Measurements from ENCODE around the gene CDK10.

CDK10 gene

DNA sequence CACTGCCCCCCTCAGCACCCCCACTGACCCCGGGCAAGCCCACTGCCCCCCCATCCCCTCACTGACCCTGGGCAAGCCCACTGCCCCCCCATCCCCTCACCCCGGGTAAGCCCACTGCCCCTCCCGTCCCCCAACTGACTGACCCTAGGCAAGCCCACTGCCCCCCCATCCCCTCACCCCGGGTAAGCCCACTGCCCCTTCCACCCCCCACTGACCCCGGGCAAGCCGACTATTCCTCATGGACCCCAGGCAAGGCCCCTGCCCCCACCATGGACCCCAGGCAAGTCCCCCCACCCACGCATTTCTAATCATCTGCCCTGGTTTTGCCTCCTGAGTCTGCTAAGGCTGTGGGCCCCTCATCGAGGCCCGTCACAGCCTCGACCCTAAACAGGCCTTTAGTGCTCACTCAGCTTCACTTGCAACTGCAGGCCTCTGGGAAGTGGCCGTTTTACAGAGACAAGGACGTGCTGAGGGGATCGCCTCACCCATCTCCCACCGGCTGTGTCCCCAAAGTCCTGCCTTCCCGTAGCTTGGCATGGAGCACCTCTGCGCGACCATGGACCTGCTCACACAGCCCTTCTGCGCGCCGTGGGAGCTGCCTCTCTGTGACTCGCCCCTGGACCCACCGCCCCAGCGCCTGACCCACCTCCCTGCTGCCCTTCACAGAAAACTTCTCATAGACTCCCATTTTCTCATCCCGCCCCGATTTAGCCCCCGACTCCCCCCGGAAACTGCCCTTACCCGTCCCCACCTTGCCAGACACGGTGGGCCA is 30.6 kb downstream of the CDK10 start:
- no peak for DNase-seq

DNA sequence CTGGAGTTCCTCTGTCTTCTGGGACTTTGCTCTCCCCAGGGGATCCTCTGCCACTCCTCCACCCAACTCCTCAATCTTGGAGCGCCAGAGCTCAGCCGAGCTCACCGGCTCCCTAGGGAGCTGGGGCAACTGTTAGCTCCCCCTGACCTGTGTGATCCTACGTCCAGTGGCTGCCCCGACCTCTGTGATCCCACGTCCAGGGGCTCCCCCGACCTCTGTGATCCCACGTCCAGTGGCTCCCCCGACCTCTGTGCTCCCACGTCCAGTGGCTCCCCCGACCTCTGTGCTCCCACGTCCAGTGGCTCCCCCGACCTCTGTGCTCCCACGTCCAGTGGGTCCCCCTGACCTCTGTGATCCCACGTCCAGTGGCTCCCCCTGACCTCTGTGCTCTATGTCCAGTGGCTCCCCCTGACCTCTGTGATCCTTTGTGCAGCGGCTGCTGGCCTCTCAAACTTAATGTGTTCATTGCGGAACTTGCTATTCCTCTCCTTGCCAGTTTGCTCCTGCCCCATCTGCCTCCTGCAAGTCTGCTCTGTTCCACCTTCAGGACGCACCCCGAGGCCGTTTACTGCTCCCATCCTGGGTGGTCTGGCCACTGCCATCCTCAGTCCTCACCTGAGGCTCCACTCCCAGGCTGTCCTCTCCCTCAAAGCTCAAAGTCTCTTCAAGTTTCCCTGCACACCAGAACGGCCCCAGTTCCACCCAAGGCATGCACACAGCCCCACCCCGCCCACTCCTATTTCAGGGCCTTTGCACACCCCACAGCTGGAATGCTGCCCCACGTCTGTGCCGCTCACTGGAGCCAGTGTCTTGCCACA is 31.4 kb downstream of the CDK10 start:
- no peak for DNase-seq

DNA sequence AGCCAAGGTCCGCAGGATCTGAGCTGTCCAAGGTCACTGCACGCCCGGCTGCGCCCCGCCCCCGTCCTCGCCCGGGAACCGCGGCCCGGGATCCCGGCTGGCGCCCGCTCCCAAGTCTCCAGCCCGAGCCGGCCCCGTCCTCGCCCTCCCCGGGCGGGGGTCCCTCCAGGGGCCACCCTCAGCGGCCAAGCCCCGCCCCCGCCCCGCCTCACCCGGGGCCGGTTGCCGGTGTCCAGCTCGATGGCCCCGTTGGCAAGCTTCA is 34.0 kb downstream of the CDK10 start:
- DNase-seq, result no peak

DNA sequence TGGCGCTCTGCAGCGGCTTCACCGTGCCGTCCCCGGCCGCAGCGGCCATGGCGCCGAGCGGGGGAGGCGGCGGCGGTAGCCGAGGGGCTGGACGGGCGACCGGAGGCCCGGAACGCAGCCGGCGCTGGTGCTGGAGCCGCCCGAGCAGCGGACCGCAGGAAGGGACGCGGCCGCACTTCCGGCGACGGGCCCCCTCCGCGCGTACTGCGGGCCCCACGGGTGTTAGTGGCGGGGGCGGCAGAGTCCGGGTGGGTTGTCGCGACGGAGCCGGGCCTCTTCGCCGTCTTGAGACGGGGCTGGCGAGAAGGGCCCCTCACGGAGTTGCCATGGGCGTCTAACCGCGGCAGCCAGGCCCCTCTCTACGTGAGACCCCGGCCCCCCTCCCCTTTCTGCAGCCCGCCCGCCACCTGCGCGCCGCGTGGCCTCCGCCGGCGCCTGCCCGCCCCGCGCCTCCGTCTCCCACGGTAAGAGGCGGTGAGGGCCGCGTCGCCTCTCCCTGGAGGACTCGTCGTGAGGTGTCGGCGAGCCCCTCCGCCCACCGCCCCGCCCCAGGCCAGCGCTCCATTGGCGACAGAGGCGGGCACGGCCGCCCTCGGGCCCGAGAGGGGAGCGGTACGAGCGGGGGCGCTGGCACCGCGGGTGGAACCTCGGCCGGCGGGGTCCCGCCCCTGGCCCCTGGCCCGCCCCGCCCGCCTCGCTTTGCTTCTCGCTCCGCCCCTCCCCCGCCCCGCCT is 34.5 kb downstream of the CDK10 start, which contains the start of the genes VPS9D1 and ZNF276:
TSS of gene VPS9D1 (minus strand) at position 86 of the 733 bp plus-strand sequence. CDS start at position 49, 37 bp downstream.
TSS of gene ZNF276 (plus strand) at position 725 of the 733 bp plus-strand sequence. CDS start 104 bp downstream, outside the sequence.
- DNase-seq, result peak; percentile 85

DNA sequence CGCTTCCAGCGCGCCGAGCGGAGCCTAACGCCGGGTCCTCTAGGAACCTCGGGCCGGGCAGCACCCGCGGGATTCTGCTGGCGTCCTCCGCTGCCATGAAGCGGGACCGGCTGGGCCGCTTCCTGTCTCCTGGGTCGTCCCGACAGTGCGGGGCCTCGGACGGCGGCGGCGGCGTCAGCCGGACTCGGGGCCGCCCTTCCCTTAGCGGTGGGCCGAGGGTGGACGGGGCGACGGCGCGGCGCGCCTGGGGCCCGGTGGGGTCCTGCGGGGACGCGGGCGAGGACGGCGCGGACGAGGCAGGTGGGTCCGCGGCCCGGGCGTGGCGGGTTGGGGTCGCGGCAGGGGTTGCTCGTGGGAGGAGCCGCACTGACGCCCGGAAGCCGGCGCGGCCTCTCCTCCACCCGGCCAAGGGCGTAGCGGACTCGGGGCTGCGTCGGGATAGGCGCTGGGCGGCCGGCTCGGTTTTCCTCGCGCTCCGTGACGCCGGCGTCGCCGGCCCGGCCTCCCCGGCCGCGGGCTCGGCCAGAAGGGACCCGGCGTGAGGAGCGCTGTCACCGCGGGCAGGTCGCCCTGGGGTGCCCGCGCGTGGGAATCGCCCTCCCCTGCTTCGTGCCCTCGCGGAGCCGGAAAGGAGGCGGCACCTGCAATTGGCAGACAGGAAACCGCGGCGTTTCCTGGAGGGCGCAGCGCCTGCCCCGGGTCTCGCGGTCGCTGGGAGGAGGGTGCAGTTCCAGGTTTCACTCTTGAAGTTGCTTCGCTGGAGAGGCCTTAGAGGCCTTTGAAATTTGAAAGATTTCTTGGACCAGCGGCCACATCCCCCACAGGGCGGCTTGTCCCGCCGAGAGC is 35.3 kb downstream of the CDK10 start:
- no peak for DNase-seq

DNA sequence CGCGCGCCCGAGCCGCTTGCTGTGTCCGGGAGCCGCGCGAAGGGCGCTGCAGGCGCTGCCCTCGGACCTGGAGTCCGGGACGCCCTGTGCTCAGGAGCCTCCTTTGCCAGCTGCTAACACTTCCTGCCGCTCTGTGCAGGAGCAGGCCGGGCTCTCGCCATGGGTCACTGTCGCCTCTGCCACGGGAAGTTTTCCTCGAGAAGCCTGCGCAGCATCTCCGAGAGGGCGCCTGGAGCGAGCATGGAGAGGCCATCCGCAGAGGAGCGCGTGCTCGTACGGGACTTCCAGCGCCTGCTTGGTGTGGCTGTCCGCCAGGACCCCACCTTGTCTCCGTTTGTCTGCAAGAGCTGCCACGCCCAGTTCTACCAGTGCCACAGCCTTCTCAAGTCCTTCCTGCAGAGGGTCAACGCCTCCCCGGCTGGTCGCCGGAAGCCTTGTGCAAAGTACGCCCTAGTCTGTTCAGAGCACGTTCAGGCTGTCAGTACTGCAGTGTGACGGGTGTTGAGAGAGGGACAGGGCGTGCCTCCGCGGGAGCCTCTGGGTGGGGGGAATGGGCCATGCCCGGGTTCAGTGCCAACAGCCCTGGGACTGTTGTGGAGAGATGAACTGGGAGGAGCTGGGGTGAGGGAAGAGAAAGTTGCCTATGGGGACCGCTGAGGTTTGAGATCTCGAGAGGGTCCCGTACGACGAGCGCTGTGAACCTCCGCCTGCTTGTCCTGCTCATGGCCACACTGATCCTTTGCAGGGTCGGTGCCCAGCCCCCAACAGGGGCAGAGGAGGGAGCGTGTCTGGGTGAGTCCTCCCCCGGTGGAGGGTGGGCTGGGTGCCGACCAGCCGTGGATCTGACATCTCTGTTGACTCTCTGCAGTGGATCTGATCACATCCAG is 36.1 kb downstream of the CDK10 start:
- DNase-seq, result no peak

DNA sequence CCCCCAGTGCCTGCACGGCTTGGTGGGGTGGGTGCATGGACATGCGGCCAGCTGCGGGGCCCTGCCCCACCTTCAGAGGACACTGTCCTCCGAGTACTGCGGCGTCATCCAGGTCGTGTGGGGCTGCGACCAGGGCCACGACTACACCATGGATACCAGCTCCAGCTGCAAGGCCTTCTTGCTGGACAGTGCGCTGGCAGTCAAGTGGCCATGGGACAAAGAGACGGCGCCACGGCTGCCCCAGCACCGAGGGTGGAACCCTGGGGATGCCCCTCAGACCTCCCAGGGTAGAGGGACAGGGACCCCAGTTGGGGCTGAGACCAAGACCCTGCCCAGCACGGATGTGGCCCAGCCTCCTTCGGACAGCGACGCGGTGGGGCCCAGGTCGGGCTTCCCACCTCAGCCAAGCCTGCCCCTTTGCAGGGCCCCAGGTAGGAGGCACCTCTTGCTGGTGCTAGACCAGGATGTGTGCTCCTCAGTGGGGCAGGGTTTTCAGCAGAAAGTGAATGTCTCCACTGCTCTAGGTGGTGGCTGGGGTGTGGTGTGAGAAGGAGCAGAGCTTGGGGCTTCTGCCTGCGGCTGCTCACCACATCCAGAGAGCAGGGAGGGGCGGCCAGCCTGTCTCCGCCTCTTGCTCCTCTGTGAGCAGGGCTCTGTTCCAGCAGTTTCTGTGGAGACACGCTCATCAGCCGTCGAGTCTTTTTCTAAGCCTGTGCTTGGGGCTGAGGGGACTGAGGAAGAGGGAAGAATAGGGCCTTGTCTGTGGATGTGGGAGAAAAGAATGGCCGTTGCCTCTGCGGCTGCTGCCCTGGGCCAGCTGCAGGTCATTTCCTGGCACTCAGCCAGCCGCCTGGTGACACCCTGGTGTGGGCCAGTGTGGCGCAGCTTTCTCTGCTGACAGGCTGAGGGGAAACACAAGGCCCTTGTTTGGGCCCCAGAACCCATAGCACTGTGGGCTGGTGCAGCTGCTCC is 37.1 kb downstream of the CDK10 start:
- DNase-seq, result no peak

DNA sequence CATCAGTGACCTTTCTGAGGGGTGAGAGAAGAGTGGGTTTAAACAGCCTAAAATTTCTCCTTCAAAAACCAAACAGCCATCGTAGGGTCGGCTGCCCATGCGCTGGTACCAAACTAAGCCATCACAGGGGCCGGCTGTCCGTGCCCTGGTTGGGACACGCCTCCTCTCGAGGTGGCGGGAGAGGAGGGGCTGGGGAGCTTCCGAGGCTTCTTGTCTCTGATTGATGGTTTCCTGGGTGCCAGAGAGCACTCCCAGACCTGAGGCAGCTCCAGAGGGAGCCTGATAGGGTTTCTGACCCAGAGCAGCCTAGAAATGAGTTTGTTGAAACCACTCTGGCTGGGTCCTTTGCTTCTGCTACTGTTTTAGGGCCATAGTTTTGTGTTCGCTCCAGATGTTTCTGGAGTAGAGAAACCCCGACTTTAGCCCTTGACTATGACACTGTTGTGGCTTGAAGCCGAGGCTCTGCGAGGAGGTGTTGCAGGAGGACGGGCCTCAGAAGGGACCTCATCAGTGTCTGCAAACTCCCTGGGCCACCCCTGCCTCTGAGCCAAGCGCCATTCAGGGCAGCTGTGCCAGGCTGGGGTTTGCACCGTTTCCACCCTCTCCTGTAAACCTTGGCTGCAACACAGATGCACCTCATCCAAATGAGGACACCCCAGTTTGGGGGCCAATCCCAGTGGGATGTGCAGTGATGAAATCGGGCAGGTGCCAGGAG is 41.1 kb downstream of the CDK10 start:
- DNase-seq, result no peak

DNA sequence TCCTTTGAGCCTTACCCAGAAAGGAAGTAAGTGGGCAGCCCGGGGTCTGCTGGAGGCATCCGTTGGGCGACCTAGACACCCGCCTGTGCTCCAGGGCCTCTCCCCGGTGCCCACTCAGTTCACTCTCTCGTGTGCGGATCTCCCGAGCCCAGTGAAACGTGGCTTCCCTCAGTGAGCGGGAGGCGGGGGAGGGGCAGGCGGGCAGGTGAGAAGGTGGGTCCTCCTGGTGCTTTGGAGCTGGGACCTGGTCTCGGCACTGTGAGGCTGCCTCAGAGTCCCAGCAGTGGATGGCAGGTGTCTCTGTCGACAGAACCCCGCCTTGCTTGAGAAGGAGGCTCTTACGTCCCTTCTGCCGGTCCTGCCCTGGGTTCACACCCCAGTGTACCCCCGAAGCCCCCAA is 42.8 kb downstream of the CDK10 start:
- DNase-seq, result no peak

DNA sequence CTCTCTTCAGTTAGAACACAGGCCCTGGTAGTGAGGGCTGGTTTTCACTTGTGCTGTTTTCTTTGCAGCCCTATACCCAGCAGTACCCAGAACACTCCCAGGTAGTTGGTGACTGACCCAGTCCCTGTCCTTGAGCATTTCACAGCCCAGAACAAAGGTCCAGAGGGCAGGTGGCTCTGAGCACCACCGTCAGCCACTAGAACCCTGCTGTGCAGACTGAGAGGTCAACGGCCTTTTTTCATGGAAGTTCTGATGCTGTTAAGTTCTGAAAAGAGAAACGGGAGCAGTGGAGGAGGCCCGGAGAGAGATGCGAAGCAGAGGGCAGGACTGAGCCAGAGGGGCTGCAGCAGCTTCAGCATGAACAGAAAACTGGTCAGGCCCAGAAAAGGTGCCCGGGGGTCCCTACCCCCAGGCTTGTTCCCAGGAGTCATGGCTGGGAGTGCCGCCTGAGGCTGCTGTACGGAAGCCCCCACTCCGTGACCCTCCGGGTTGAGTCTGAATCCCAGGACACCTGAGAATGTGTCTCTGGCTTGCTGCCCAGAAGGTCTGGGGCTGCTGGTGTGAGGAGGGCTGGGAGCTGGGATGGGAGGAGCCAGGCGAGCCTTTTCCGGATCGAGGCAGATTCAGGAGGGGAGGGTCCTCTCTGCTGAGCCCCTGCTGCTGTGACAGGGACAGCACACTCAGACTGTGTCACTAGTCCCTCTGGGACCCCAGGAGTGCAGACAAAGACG is 43.5 kb downstream of the CDK10 start:
- DNase-seq, result no peak

DNA sequence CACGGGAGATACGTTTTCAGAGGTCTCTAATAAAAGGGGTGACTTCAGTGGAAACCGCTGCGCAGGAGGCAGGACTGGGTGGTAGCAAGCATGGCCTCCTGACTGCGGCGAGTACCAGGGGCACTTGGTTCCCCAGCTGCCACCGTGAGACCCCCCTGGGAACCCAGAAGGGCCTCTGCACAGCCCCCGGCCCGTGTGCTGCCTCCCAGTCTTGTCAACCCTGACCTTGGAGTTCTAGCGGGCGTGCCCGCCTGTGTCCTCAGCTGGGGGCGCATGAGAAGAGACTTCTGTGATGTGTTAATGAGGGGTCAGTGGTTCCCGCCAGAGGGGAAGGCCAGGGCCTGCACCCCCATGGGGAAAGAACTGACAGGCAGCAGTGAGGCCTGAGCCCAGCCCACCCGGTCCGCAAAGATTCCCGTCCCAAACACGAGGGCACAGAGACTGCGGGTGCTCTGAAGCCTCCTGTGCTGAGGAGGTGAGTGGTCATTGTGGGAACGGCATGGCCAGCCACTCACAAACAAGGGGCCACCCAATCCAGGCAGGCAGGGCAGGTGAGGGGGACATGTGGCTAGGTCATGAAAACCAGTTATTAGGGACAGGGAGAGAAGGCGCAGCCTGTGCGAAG is 44.2 kb downstream of the CDK10 start:
- no peak for DNase-seq

DNA sequence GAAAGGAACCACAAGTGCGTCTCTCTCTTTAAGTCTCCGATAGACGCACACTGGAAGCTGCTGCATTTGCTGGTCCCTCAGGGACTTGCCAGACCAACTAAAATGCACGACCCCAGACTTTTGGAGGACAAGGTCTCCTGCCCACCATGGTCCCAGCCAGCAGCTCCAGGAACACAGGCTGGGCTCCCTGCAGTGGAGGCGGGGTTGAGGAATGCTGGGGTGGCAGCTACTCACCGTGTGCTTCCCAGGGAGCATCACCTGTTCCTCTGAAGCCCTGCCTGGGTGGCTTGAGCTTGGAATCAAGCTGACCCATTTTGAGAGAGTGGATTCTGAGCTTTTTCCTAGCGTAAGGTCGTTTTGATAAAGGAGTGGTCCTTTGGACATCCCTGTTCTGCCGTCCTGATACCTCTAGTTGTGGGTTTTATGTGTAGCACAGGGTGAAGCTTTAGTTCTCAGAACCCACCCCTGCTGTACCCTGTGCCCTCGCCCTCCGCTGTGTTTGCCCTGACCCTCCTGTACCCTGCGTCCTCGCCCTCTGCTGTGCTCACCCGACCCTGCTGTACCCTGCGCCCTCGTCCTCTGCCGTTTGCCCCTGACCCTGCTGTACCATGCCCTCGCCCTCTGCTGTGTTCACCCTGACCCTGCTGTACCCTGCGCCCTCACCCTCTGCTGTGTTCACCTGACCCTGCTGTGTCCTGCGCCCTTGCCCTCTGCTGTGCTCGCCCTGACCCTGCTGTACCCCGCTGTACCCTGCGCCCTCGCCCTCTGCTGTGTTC is 45.8 kb downstream of the CDK10 start:
- no peak for DNase-seq

DNA sequence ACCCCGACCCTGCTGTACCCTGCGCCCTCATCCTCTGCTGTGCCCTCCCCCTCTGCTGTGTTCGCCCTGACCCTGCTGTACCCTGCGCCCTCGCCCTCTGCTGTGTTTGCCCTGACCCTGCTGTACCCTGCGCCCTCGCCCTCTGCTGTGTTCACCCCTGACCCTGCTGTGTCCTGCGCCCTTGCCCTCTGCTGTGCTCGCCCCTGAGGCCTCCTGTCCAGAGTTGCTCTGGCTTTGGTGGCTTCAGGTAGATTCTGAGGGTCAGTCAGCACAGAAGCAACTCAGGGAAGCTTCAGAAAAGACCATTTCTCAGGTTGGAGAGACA is 46.4 kb downstream of the CDK10 start:
- DNase-seq, result no peak

DNA sequence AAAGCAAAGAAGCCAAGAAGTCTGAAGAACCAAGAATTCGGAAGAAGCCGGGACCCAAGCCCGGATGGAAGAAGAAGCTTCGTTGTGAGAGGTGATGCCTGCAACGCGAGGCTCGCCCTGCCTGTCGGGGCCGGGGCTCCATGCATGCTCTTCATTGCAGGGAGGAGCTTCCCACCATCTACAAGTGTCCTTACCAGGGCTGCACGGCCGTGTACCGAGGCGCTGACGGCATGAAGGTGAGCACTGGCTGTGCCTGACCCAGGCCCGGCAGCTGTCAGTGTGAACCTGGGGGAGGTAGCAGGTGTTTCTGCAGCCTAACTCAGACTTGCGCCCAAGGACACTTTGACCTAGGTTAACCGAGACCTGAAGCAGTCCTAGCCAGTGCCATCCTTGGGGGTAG is 46.8 kb downstream of the CDK10 start:
- DNase-seq, result no peak

DNA sequence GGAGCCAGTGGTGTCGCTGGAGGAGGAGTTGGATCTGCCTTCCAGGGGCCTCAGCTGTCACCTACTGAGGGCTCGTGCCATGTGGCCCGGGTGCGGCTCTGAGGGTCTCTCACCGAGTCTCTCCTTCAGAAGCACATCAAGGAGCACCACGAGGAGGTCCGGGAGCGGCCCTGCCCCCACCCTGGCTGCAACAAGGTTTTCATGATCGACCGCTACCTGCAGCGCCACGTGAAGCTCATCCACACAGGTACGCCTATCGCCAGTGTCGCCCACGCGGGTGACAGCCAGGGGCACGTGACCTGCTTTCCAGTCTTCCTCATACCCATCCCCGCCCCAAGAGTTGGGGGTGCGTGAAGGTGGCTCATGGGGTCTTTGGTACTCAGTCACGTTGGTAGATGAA is 47.3 kb downstream of the CDK10 start:
- no peak for DNase-seq

DNA sequence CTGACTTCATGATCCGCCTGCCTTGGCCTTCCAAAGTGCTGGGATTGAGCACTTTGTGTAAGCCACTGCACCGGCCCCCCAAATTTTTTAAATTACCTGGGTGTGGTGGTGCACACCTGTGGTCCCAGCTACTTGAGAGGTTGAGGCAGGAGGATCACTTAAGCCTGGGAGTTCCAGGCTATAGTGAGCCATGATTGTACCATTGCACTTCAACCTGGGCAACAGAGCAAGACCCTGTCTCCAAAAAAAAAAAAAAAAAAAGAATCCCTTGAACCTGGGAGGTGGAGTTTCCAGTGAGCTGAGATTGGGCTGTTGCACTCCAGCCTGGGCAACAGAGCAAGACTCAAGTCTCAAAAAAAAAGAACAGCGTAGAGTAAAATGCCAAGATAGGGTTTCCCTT is 50.1 kb downstream of the CDK10 start:
- no peak for DNase-seq

DNA sequence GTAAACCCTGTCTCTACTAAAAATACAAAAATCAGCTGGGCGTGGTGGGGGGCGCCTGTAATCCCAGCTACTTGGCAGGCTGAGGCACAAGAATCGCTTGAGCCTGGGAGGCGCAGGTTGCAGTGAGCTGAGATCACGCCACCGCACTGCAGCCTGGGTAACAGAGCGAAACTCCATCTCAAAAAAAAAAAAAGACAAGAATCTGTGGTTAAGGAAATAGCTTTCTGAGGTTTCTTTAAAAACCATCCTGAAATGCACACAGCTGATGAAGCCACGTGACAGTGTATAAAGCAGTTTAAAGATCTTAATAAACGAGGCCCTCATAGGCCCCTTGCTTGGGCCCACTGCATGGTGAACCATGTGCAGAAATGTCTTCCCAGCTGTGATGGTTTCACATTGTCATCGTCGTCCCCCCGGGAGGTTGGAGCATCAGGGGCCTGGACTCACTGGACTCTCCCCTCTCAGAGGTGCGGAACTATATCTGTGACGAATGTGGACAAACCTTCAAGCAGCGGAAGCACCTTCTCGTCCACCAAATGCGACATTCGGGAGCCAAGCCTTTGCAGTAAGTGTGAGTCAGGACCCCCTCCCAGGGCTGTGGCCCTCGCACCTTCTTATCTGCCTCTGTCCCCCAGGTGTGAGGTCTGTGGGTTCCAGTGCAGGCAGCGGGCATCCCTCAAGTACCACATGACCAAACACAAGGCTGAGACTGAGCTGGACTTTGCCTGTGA is 51.0 kb downstream of the CDK10 start:
- no peak for DNase-seq

Measured in 8988T (cell line).